MM.1S (cell line): ENCODE data around the gene SPEF2.

Experiments used
- DNase-seq: peaks from one replicate; pipeline ENCODE4 v3.0.0-alpha.2; 2015
- H2AFZ ChIP-seq: fragments of 300-600 bp; sonication (generic); 2 replicates; pipeline ENCODE4 v1.6.0; 2016; ENCODE audit warnings: antibody characterized with exemption, low read length
- H3F3A ChIP-seq: fragments of 300-600 bp; sonication (generic); 2 replicates; pipeline ENCODE4 v1.6.1; 2016; ENCODE audit warnings: mild to moderate bottlenecking, antibody characterized with exemption, low read length, moderate library complexity, mixed read lengths; ENCODE audit not compliant: insufficient read depth
- H3K27ac ChIP-seq: fragments of 300-600 bp; sonication (generic); 2 replicates; pipeline ENCODE4 v1.5.1; 2016; ENCODE audit warnings: mild to moderate bottlenecking, low read length
- H3K27me3 ChIP-seq: fragments of 300-600 bp; sonication (generic); replicated peaks from 2 replicates; pipeline ENCODE4 v1.6.0; 2016; ENCODE audit warnings: low read length; ENCODE audit not compliant: insufficient read depth
- H3K36me3 ChIP-seq: fragments of 300-600 bp; sonication (generic); replicated peaks from 2 replicates; pipeline ENCODE4 v1.6.1; 2016; ENCODE audit warnings: mild to moderate bottlenecking, low read length, mixed read lengths; ENCODE audit not compliant: insufficient read depth
- H3K4me1 ChIP-seq: fragments of 300-600 bp; sonication (generic); 2 replicates; pipeline ENCODE4 v1.6.1; 2016; ENCODE audit warnings: low read length, mixed read lengths
- H3K4me2 ChIP-seq: fragments of 300-600 bp; sonication (generic); 2 replicates; pipeline ENCODE4 v1.6.0; 2016; ENCODE audit warnings: low read depth, low read length
- H3K4me3 ChIP-seq: fragments of 300-600 bp; sonication (generic); 2 replicates; pipeline ENCODE4 v1.5.1; 2016; ENCODE audit warnings: low read length, mixed read lengths
- H3K79me2 ChIP-seq: fragments of 300-600 bp; sonication (generic); 2 replicates; pipeline ENCODE4 v1.6.1; 2016; ENCODE audit warnings: mixed run types, low read length, mixed read lengths
- H3K9ac ChIP-seq: fragments of 300-600 bp; sonication (generic); 2 replicates; pipeline ENCODE4 v1.6.1; 2016; ENCODE audit warnings: low read length, mixed read lengths
- H3K9me2 ChIP-seq: fragments of 300-600 bp; sonication (generic); replicated peaks from 2 replicates; pipeline ENCODE4 v1.6.1; 2016; ENCODE audit warnings: mild to moderate bottlenecking, low read length, mixed read lengths; ENCODE audit not compliant: insufficient read depth
- H3K9me3 ChIP-seq: fragments of 300-600 bp; sonication (generic); replicated peaks from 2 replicates; pipeline ENCODE4 v1.6.1; 2016; ENCODE audit warnings: mild to moderate bottlenecking, low read length, mixed read lengths; ENCODE audit not compliant: insufficient read depth
- H4K20me1 ChIP-seq: fragments of 300-600 bp; sonication (generic); 2 replicates; pipeline ENCODE4 v1.6.1; 2016; ENCODE audit warnings: mild to moderate bottlenecking, low read length, moderate library complexity, mixed read lengths; ENCODE audit not compliant: insufficient read depth
- EZH2 ChIP-seq: fragments of 300-600 bp; sonication (generic); optimal IDR thresholded peaks from 2 replicates; pipeline ENCODE3; 2017; ENCODE audit warnings: low read depth, mild to moderate bottlenecking, antibody characterized with exemption, low read length, mixed read lengths
- EZH2phosphoT487 ChIP-seq: fragments of 300-600 bp; sonication (generic); IDR thresholded peaks from 2 replicates; pipeline ENCODE4 v1.6.1; 2018; ENCODE audit warnings: antibody characterized with exemption, low read length
- TF ChIP-seq, protein P1 (sequence below): fragments of 300-600 bp; sonication (generic); IDR thresholded peaks from 2 replicates; pipeline ENCODE4 v1.5.1; 2016; ENCODE audit warnings: antibody characterized with exemption, low read length, mixed read lengths

SPEF2 gene

DNA sequence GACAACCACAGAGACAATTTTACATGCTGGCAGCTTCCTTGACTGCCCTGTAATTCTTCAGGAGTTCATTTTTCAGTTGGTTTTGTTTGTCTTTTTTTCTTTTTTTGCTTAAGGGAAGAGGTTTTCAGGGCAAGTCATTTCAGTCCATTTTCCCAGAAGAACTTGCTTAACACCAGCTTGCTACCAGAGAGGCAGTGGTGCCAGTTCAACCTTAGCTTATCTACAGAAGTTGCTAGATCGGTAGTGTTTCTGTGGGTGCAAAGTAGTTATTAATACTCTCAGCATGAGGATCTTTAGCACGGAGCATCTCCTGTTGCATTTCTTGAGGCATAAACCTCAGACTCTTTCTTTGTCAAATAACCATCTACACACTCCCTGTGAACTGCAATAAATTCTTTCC is 1.1 kb downstream of the SPEF2 start:
- no peaks in the 10 kb centered on the region for H3K9me2 ChIP-seq
- H3K79me2 ChIP-seq = no peaks in the 10 kb centered on the region
- H3K4me3 ChIP-seq = no peak overlapping the region
- no peaks in the 10 kb centered on the region for H3K9me3 ChIP-seq
- H4K20me1 ChIP-seq = no peaks in the 10 kb centered on the region
- H3K36me3 ChIP-seq = no peaks in the 10 kb centered on the region
- no peak overlapping the region for H3K9ac ChIP-seq
- H3K27ac ChIP-seq = no peak overlapping the region
- TF ChIP-seq EZH2phosphoT487 = no peak
- TF ChIP-seq, protein P1, sequence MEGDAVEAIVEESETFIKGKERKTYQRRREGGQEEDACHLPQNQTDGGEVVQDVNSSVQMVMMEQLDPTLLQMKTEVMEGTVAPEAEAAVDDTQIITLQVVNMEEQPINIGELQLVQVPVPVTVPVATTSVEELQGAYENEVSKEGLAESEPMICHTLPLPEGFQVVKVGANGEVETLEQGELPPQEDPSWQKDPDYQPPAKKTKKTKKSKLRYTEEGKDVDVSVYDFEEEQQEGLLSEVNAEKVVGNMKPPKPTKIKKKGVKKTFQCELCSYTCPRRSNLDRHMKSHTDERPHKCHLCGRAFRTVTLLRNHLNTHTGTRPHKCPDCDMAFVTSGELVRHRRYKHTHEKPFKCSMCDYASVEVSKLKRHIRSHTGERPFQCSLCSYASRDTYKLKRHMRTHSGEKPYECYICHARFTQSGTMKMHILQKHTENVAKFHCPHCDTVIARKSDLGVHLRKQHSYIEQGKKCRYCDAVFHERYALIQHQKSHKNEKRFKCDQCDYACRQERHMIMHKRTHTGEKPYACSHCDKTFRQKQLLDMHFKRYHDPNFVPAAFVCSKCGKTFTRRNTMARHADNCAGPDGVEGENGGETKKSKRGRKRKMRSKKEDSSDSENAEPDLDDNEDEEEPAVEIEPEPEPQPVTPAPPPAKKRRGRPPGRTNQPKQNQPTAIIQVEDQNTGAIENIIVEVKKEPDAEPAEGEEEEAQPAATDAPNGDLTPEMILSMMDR = no peak
- no peak for TF ChIP-seq EZH2
- H3K4me2 ChIP-seq = 0 out of 2 replicates have a peak overlapping the region, but pooled peaks have one; percentile 51
- peak overlapping the region; percentile 93; the same call in 1 of the 2 replicates for H2AFZ ChIP-seq
- 0 out of 2 replicates have a peak, but pooled peaks cover 4% of the 10 kb centered on the region for H3F3A ChIP-seq
- no peaks in the 10 kb centered on the region for H3K27me3 ChIP-seq
- DNase-seq = no peak
- no peaks in the 10 kb centered on the region for H3K4me1 ChIP-seq

DNA sequence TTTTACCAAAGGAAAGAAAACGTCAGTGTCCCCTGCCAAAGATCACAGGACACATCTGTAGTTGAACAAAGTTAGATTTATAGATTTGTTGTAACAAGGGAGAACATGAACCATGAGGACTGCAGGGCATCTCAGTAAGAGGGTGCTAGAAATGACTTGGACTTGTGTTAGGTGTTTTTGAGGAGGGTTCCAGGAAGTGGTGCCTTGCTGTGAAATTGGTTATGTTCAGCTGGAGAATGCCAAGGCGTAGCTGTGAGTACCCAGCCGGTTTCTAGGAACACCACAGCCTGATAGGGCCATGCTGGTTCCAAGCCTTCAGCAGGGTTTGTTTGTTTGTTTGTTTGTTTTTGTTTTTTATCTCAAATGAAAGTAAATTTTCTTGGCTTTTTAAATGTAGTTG is 5.3 kb downstream of the SPEF2 start:
- H3K27ac ChIP-seq = no peak overlapping the region
- no peaks in the 10 kb centered on the region for H3K79me2 ChIP-seq
- TF ChIP-seq EZH2phosphoT487 (no peak), EZH2 (no peak)
- TF ChIP-seq, protein P1 = no peak
- no peaks in the 10 kb centered on the region for H4K20me1 ChIP-seq
- H3F3A ChIP-seq = no peaks in the 10 kb centered on the region
- no peak for DNase-seq
- no peak overlapping the region for H3K4me3 ChIP-seq
- no peaks in the 10 kb centered on the region for H3K36me3 ChIP-seq
- no peak overlapping the region for H3K4me2 ChIP-seq
- no peaks in the 10 kb centered on the region for H3K27me3 ChIP-seq
- H3K4me1 ChIP-seq = no peaks in the 10 kb centered on the region
- H3K9me3 ChIP-seq = no peaks in the 10 kb centered on the region
- H2AFZ ChIP-seq = no peak overlapping the region
- no peak overlapping the region for H3K9ac ChIP-seq
- no peaks in the 10 kb centered on the region for H3K9me2 ChIP-seq

DNA sequence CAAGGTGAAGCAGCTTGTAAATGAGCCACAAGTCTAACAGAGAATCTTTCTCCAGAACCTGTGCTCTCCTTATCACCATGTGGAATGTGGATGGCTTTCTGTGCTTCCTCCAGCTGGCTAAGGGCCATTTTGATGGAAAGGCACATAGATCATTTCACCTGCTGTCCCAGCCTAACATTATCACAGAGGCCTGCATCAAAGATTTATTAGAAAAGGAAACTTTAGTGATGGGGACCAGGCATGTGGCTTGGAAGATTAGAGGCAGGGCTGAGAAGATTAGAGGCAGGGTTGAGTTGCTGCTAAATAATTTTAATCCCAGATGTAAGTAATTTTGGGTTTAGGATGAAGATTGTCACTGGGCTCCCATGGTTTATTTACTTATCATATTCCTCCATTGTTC is 6.3 kb downstream of the SPEF2 start:
- no peaks in the 10 kb centered on the region for H3K9me2 ChIP-seq
- no peak overlapping the region for H3K9ac ChIP-seq
- H4K20me1 ChIP-seq = no peaks in the 10 kb centered on the region
- H3K4me3 ChIP-seq = no peak overlapping the region
- H3K36me3 ChIP-seq = no peaks in the 10 kb centered on the region
- no peak for DNase-seq
- TF ChIP-seq, protein P1 = no peak
- H3K9me3 ChIP-seq = no peaks in the 10 kb centered on the region
- no peaks in the 10 kb centered on the region for H3K4me1 ChIP-seq
- no peaks in the 10 kb centered on the region for H3K79me2 ChIP-seq
- no peak overlapping the region for H3K27ac ChIP-seq
- H2AFZ ChIP-seq = no peak overlapping the region
- no peak overlapping the region for H3K4me2 ChIP-seq
- H3K27me3 ChIP-seq = no peaks in the 10 kb centered on the region
- no peaks in the 10 kb centered on the region for H3F3A ChIP-seq
